ENCODE results near the gene MRPL32.

DNA sequence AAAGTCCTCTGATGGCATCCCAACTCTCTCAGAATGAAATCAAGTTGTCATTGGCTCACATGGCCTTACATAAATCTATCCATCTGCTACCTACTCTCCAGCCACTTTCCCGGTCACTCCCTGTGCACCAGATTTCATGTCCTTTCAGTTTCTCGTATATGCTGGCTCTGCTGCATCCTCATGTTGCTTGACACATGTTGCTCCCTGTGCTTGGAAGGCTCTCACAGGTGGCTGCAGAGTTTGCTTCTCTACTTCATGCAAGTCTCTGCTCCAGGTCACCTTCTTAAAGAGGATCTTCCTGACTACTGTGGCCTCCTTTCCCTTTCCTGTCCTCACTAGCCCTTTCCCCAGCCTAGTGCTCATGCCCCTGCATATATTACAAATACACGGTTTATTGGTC is 48.3 kb downstream of the MRPL32 start:
- no peak for TF ChIP-seq POLR2AphosphoS5 (IDR thresholded peaks at IDR 0.05; ENCODE audit: borderline replicate concordance, low read depth, low read length)
- no peak for TF ChIP-seq EZH2 (IDR thresholded peaks at IDR 0.05)

Data from SK-N-MC (cell line).